DMS53 (cell line): ENCODE results near the gene KAZN.

ENCODE experiments used
- DNase-seq: peaks from one replicate; lab custom pipeline; 2025; lab: John Stamatoyannopoulos, UW

KAZN gene

GRCh38 chr1:14590411-14591180 lies 7.9 kb upstream of the KAZN start:
- DNase-seq: no peak

- no peak for DNase-seq
These were observed 6.9 kb upstream of the KAZN start for GRCh38 chr1:14591600-14591999.

GRCh38 chr1:14592004-14592631 lies 6.4 kb upstream of the KAZN start:
- no peak for DNase-seq

- DNase-seq: no peak
These were observed 5.2 kb upstream of the KAZN start for GRCh38 chr1:14593302-14593701.

- no peak for DNase-seq
These were observed 4.4 kb upstream of the KAZN start for GRCh38 chr1:14594045-14594444.

- no peak for DNase-seq
These were observed 1.9 kb upstream of the KAZN start for GRCh38 chr1:14596591-14596990.

GRCh38 chr1:14597343-14598006 lies 1.0 kb upstream of the KAZN start:
- DNase-seq: no peak

GRCh38 chr1:14598007-14598497 lies 433 bp upstream of the KAZN start:
- DNase-seq: no peak

GRCh38 chr1:14599183-14599791 lies 802 bp downstream of the KAZN start:
- no peak for DNase-seq

- no peak for DNase-seq
These were observed 1.3 kb downstream of the KAZN start for GRCh38 chr1:14599800-14600199.

GRCh38 chr1:14600405-14601112 lies 2.1 kb downstream of the KAZN start:
- DNase-seq: no peak

GRCh38 chr1:14602136-14602535 lies 3.7 kb downstream of the KAZN start:
- DNase-seq: no peak

GRCh38 chr1:14603645-14604044 lies 5.2 kb downstream of the KAZN start:
- no peak for DNase-seq

GRCh38 chr1:14604414-14604813 lies 5.9 kb downstream of the KAZN start:
- no peak for DNase-seq

- DNase-seq: no peak
These were observed 7.5 kb downstream of the KAZN start for GRCh38 chr1:14605945-14606344.

GRCh38 chr1:14606632-14607031 lies 8.1 kb downstream of the KAZN start:
- no peak for DNase-seq

- no peak for DNase-seq
These were observed 8.8 kb downstream of the KAZN start for GRCh38 chr1:14607295-14607694.

GRCh38 chr1:14608308-14608707 lies 9.8 kb downstream of the KAZN start:
- no peak for DNase-seq

GRCh38 chr1:14610761-14611160 lies 12.3 kb downstream of the KAZN start:
- DNase-seq: no peak

- DNase-seq: no peak
These were observed 13.3 kb downstream of the KAZN start for GRCh38 chr1:14611792-14612191.

GRCh38 chr1:14612256-14612655 lies 13.8 kb downstream of the KAZN start:
- DNase-seq: no peak

GRCh38 chr1:14613926-14614325 lies 15.4 kb downstream of the KAZN start:
- DNase-seq: no peak
